ENCODE data around the gene HES5. TPM values are rescaled to one million over a fixed set of nuclear protein-coding genes. Genes with fewer than 3 reads are reported as not detected.
"Not testable (repeated sequence)": the region's sequence is repeated elsewhere in the genome, so short reads cannot be mapped to it uniquely, and the experiment has no call there.

The HES5 gene
- total RNA-seq, 1 experiment from 2014 or later: not detected

DNA sequence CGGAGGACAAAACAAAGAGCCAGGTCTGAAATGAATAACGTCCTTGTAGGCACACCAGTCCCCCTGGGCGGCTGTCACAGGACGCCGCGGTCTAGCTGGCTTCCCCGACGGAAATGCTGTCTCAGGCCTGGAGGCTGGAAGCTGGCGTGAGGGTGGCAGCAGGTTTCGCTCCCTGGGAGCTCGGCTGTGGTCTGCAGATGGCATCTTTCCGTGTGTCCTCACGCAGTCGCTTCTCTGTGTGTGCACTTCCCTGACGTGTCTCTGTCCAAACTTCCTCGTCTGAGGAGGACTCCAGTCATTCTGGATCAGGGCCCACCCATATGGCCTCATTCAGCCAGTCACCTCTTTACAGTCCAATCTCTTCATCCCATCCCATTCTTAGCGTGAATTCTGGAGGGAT, 40.3 kb upstream of the HES5 start:
- Histone ChIP-seq H3K4me2 (ENCODE audit: insufficient read depth, insufficient read length, low read length) (no peak overlapping the region), H3T11ph (ENCODE audit: low read length) (no peak overlapping the region), H4K8ac (replicated peaks; ENCODE audit: insufficient read length, low read depth, low read length) (no peak overlapping the region), H3K9me3 (ENCODE audit: control insufficient read depth, low read depth, low read length) (no peaks in the 10 kb centered on the region), H3K4ac (ENCODE audit: low read depth, low read length) (no peak overlapping the region), H4K91ac (ENCODE audit: insufficient read length, low read depth, low read length) (no peak overlapping the region), H2AFZ (ENCODE audit: low read length) (no peak overlapping the region), H2AK5ac (ENCODE audit: insufficient read length, low read length) (no peak overlapping the region), H3K27ac (ENCODE audit: insufficient read length, low read depth, low read length) (no peak overlapping the region), H4K20me1 (ENCODE audit: control insufficient read depth, insufficient read depth, insufficient read length) (no peaks in the 10 kb centered on the region), H2BK5ac (ENCODE audit: insufficient read length, low read length) (no peak overlapping the region), H3K18ac (ENCODE audit: insufficient read length, low read depth, low read length) (no peak overlapping the region), H3K79me1 (ENCODE audit: insufficient read depth, low read depth, low read length, poor library complexity, severe bottlenecking) (no peaks in the 10 kb centered on the region), H2BK12ac (ENCODE audit: insufficient read length, low read depth, low read length) (no peak overlapping the region), H3K56ac (ENCODE audit: insufficient read length, low read depth, low read length) (no peak overlapping the region), H2BK120ac (ENCODE audit: low read depth, low read length, poor library complexity, severe bottlenecking) (no peak overlapping the region), H2BK20ac (ENCODE audit: low read depth, low read length, poor library complexity, severe bottlenecking) (no peak overlapping the region), H3K14ac (ENCODE audit: insufficient read depth, low read length) (no peak overlapping the region), H3K79me2 (ENCODE audit: insufficient read depth, low read length) (no peaks in the 10 kb centered on the region), H3K9ac (ENCODE audit: extremely low read depth, insufficient read length, low read length) (no peak overlapping the region), H4K5ac (ENCODE audit: insufficient read length, low read depth, low read length) (no peak overlapping the region), H3K4me1 (ENCODE audit: insufficient read depth, low read length) (no peaks in the 10 kb centered on the region), H3K27me3 (ENCODE audit: insufficient read depth, low read length) (no peaks in the 10 kb centered on the region), H3K23ac (ENCODE audit: insufficient read length, low read depth, low read length) (no peak overlapping the region), H3K23me2 (ENCODE audit: insufficient read length, low read depth, low read length, poor library complexity, severe bottlenecking) (no peaks in the 10 kb centered on the region), H2BK15ac (ENCODE audit: low read depth, low read length) (no peak overlapping the region)
- Mint-ChIP-seq H3K36me3 (ENCODE audit: insufficient read depth in 1 of 3, low read depth in 3 of 3) (peaks cover 0 to 3% (median 3%) of the 10 kb centered on the region in 3 experiments; a peak in 4 of 7 replicates), H3K27me3 (ENCODE audit: low read depth) (peaks cover 18% of the 10 kb centered on the region), H3K9me3 (peaks cover 8 to 16% of the 10 kb centered on the region in 2 experiments), H3K27ac (no peak overlapping the region), H3K4me3 (no peak overlapping the region), H3K4me1 (0 out of 4 replicates have a peak, but pooled peaks cover 0 to 2% of the 10 kb centered on the region in 2 experiments)
- no CpG with 5 or more reads among the region's 17 CpGs for WGBS (ENCODE audit: extremely low coverage, insufficient read length, low lambda C conversion rate)
- TF ChIP-seq, protein P1, sequence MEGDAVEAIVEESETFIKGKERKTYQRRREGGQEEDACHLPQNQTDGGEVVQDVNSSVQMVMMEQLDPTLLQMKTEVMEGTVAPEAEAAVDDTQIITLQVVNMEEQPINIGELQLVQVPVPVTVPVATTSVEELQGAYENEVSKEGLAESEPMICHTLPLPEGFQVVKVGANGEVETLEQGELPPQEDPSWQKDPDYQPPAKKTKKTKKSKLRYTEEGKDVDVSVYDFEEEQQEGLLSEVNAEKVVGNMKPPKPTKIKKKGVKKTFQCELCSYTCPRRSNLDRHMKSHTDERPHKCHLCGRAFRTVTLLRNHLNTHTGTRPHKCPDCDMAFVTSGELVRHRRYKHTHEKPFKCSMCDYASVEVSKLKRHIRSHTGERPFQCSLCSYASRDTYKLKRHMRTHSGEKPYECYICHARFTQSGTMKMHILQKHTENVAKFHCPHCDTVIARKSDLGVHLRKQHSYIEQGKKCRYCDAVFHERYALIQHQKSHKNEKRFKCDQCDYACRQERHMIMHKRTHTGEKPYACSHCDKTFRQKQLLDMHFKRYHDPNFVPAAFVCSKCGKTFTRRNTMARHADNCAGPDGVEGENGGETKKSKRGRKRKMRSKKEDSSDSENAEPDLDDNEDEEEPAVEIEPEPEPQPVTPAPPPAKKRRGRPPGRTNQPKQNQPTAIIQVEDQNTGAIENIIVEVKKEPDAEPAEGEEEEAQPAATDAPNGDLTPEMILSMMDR (conservative IDR thresholded peaks at IDR 0.05): no peak
- no peak for DNase-seq

DNA sequence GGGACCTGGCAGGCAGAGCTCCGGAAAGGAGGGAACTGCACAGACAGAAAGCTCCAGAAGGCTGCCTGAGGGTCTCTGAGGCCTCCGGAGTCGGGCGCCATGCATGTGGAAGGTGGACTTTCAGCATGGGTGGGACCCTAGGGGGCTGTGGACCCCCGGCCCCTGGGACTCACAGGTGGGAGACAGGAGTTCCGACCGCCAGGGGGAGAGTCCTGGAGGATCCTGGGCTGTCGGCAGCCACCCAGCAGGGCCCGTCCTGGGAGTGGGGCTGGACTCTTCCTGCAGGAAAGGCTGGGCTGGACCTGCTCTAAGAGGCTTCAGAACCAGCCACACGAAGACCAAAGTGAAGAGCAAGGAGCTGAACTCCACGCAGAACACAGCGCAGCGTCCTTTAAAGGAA, 39.6 kb upstream of the HES5 start:
- not testable (repeated sequence) for H3K36me3 Mint-ChIP-seq (ENCODE audit: insufficient read depth in 1 of 3, low read depth in 3 of 3); H3K27me3 ChIP-seq (ENCODE audit: insufficient read depth, low read length)
- H3K9me3 Mint-ChIP-seq: peaks cover 8 to 16% of the 10 kb centered on the region in 2 experiments

More for the DNA sequence above, 39.6 kb upstream of the HES5 start:
- not testable (repeated sequence) for H3K18ac ChIP-seq (ENCODE audit: insufficient read length, low read depth, low read length); H2BK120ac ChIP-seq (ENCODE audit: low read depth, low read length, poor library complexity, severe bottlenecking); H2AK5ac ChIP-seq (ENCODE audit: insufficient read length, low read length); H3K4me1 Mint-ChIP-seq; H3K79me2 ChIP-seq (ENCODE audit: insufficient read depth, low read length); H4K20me1 ChIP-seq (ENCODE audit: control insufficient read depth, insufficient read depth, insufficient read length); H3K56ac ChIP-seq (ENCODE audit: insufficient read length, low read depth, low read length); H3K4me1 ChIP-seq (ENCODE audit: insufficient read depth, low read length); H2BK12ac ChIP-seq (ENCODE audit: insufficient read length, low read depth, low read length); H3K23me2 ChIP-seq (ENCODE audit: insufficient read length, low read depth, low read length, poor library complexity, severe bottlenecking); H3K27ac ChIP-seq (ENCODE audit: insufficient read length, low read depth, low read length); H2BK5ac ChIP-seq (ENCODE audit: insufficient read length, low read length); DNase-seq; H4K91ac ChIP-seq (ENCODE audit: insufficient read length, low read depth, low read length); H3K27ac Mint-ChIP-seq; H3K14ac ChIP-seq (ENCODE audit: insufficient read depth, low read length); H3K9ac ChIP-seq (ENCODE audit: extremely low read depth, insufficient read length, low read length); H3K4me3 Mint-ChIP-seq; H4K8ac ChIP-seq (replicated peaks; ENCODE audit: insufficient read length, low read depth, low read length); H3K4me2 ChIP-seq (ENCODE audit: insufficient read depth, insufficient read length, low read length); H3K9me3 ChIP-seq (ENCODE audit: control insufficient read depth, low read depth, low read length); H3K79me1 ChIP-seq (ENCODE audit: insufficient read depth, low read depth, low read length, poor library complexity, severe bottlenecking); H2BK15ac ChIP-seq (ENCODE audit: low read depth, low read length); H3T11ph ChIP-seq (ENCODE audit: low read length); H2AFZ ChIP-seq (ENCODE audit: low read length); H3K4ac ChIP-seq (ENCODE audit: low read depth, low read length); H2BK20ac ChIP-seq (ENCODE audit: low read depth, low read length, poor library complexity, severe bottlenecking); H3K23ac ChIP-seq (ENCODE audit: insufficient read length, low read depth, low read length); H4K5ac ChIP-seq (ENCODE audit: insufficient read length, low read depth, low read length)
- peaks cover 14% of the 10 kb centered on the region for H3K27me3 Mint-ChIP-seq (ENCODE audit: low read depth)
- WGBS (ENCODE audit: extremely low coverage, insufficient read length, low lambda C conversion rate): no CpG with 5 or more reads among the region's 13 CpGs
